Measurements from ENCODE around the gene DTNBP1.

Gene DTNBP1, protein sequence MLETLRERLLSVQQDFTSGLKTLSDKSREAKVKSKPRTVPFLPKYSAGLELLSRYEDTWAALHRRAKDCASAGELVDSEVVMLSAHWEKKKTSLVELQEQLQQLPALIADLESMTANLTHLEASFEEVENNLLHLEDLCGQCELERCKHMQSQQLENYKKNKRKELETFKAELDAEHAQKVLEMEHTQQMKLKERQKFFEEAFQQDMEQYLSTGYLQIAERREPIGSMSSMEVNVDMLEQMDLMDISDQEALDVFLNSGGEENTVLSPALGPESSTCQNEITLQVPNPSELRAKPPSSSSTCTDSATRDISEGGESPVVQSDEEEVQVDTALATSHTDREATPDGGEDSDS

DNA sequence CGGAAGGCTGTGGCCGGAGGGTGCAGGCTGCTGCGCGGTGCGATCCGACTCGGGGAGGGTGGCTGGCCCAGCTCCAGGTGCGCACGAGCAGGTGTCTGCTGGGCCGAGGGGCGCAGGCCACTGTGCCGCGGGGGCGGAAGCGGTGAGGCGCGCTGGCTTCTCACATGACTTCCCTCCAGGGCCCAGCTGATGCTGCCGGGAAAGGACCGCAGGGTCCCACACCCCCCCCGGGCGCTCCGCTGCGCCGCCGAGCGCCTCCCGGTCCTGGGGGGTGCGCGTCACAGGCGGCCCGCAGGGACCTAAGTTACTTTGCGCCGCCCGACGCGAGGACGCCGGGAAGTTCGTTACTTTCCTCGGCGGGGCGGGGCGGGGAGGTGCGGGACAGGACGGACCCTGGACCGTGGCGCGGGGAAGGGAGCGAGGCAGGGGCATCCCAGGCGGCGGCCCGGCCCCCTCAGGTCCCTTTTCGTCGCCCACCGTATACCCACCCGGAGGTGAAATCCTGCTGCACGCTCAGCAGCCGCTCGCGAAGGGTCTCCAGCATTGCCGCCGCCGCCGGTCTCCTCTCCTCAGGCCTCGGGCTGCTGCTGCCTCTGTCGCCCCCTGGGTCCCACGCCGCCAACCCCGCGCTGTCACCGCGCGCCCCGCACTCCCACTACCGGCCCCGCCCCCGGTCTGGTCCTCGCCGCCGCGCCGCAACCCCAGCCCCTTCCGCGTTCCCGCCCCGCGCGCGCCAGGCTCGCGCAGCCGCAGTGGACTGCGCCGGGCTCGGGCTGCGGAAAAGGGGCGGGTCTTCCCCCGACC is at the start of gene DTNBP1:
DTNBP1 (minus strand) TSS at position 703 of the 804 bp plus-strand sequence; CDS start at position 544, 159 bp downstream.
- peak; percentile 82 to 84 for DNase-seq

DNA sequence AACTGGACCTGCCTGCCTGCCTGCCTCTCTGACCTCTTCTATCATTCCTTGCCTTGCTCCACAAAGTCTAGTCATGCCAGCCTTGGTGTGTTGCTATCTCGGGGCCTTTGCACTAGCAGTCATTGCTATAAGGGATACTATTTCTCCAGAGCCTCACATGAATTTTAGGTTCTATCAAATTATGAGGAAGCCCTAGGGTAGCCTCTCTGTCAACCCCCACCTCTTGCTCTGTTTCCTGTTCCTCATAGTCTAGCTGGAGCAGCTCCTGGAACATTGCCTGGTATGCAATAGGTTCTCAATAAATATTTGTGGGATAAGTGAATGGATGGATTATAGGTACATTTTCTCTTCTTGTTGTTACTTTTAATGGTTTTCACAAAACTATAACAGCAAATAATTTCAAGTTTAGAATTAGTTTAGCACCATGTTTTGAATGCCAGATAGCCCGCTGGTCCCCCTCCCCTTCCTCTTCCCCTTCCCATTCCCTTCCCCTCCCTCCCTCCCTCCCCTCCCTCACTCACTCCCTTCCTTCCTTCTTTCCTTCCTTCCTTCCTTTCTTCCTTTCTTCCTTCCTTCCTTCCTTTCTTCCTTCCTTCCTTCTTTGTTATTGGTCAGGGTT is 46.9 kb upstream of the DTNBP1 start:
- no peak for DNase-seq

DNA sequence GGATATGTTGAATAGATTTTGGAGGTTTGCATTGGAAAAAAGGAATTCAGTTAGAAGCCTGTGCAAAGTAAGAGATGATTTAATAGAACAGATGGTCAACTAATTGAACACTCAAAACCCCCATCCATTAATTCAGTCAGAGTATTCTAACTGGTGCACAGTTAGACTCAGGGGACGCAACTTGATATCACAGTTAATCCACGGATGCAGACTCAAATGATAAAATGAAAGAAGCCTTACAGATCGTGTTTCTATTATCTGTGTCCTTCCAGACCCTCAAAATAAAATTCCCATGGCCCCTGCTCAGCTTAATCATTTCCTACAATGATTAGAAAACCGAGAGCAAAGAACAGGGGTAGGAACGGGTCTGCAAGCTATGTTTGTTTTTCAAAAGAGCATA is 45.4 kb upstream of the DTNBP1 start:
- no peak for DNase-seq

DNA sequence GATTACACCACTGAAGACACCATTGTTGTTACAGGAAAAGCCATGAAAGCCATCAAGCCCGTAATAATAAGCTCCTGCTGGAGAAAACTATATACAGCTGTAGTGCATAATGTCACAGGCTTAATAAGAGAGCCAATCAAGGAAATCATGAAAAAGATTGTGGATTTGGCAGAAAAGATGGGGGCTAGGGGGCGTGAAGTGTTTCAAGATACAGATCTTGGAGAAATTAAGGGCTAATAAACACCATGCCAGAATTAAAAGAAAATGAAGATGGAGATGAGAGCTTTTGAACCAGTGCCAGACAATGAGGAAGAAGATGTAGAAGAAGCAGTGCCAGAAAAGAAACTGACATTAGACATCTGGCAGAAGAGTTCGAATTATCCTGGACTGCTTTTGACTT is 43.2 kb upstream of the DTNBP1 start:
- DNase-seq, result no peak

DNA sequence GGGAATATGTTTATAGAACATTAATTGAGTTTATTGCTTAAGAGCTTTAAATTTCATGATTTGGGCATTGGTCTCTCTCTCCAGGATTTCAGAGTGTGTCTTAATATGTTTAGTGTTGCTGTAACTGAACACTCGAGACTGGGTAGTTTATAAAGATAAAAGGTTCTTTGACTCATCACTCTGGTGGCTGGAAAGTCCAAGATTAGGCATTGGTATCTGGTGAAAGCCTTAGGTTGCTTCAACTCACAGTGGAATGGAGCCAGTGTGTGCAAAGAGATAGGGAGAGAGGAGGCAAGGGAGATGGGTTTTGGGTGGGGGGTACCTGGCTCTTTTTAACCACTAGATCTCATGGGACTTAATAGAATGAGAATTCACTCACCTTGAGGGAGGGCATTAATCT is 35.6 kb upstream of the DTNBP1 start:
- DNase-seq, result no peak

DNA sequence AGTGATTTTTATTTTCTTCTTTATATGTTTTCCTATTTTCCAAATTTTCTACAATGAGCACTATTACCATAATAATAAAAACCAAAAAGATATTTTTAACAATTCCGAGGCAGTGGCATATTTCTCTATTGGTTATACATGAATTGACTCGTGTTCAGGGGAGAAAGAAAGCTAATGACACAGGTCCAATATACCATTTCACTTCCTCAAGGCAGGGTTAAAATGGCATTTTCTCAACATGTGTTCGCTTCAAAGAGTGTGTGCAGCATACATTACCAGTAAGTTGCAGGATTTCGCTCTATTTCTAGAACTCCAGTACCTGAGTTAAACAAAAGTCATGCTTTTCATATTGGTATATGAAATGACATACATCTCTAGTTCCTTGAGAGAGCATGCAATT is 35.1 kb upstream of the DTNBP1 start:
- DNase-seq, result no peak

DNA sequence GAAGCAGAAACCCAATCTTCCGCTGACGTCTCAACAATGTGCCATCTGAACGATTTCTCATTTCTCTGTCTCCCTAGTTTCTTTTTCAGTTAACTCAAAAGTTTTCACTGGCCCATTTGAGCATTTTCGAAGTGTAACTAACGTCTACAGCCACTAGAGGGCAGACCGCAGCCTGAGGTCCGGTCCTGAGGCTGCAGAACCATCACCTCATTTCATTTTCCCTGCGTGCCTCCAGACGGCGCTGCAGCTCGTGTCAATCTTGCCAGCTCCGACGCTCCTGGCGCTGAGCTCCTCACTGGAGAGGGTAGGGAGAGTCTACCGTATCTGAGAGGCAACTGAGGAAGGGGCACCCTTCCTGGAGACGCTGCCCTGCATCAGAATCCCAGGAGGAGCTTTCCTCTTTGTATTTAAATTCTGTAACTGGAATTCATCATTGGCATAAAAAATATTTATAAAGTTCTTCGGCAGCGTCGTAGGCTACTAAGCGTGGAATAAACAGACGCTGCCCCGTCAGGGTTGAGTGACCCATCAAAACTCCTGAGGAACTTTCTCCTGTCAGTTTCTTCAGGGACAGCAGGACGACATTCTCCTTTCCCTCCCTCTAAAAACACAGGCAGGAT is 28.5 kb upstream of the DTNBP1 start:
- peak; percentile 74 to 77 for DNase-seq

DNA sequence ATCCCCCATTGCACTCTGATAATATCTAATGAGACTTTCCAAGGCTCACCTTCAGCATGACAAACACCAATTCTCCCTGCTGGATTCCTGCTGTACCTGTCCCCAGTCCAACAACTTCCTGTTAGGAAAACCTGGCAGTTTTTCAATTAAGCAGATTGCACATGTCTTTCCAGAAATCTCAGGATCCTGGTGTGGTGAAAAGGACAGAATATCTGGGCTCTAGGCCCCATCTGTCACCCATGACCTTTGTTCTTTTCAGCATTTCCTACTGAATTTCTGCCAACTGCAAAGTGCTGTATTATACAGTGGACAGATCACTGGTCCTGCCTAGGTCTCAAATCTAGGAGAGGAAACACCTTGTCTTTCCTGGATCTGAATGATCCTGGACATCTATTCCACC is 27.7 kb upstream of the DTNBP1 start:
- no peak for DNase-seq

DNA sequence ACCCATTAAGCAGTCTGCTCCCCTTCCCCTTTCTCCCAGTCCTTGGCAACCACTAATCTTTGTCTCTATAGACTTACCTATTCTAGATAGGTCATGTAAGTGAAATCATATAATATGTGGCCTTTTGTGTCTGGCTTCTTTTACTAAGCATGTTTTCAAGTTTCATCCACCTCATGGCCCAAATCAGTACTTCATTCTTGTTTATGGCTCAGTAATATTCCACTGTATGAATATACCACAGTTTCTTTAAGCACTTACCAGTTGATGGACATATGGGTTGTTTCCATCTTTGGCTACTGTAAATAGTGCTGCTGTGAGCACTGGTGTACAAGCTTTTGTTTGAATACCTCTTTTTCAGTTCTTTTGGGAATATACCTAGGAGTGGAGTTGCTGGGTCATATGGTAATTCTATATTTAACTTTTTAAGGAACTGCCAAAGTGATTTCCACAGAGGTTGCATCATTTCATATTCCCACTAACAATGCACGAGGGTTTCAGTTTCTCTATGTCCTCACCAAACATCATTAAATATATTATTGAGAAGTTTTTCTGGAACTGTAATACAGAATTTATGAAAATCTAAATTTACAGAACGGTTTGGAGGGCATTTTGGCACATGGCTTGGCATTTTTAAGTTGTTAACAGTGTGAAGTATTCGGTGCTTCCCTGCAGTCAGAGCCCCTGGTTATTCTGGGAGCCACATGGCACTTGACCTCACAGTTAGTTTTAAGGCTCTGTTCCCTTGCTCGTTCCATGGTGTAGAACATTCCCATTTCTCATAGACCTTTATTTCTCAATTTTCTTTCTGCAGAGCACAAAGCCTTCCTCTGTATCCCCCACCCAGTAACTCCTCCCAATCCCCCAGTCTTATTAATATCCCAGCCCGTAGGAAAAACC is 27.0 kb upstream of the DTNBP1 start:
- DNase-seq, result no peak

DNA sequence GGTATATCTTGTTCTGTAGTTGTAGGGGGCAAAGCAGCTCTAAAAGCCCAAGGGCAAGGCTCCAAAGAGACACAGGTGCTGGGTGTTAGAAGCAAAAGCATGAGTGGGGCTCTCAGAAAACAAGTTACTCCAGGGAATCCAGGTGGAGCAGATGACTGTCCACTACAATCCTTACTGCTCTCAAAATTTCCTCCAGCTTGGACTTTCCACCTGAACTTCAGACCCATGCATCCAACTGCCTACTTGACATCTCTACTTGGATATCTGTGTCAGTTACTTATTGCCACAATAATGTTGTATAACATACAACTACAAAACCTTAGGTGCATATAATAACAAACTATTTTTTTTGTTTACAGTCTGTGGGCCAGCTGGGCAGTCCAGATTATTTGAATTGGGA is 22.8 kb upstream of the DTNBP1 start:
- DNase-seq, result no peak

DNA sequence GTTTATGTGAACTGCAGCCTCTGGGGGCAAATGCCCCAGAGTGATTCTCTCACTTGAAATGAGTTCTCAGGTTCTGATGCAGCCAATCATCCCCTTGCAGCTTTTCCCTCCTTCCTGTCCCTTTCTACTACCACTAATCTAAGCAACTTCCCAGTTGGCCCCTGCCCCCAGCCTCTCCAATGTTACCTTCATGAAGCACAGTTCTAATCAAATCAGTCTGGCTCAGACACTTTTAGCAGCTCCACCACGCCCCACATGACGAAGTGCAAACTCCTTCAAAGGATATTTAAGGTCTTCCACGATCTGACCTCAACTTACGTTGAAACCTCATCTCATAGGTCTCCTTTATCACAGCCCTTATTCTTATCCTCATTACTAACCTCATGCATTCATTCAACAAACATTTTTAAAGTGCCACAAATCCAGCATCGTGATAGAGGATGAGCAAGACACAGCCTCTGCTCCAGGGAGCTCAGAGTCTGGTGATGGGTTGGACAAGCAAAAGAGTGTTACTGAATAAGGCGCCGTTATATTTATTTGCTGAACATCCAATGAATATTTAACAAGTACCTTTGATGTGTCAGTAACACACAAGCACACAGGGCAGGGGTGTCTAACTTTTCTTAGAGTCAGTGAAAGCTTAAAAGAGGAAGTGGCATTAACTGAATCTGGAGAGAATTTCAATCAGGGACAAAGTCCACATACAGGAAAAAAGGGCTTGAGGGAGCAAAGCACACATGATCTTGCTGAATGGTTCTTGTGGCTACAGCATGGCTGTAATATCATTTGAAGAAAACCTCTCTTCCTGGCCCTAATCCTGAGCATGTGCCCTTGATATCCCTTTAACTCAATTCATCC is 20.4 kb upstream of the DTNBP1 start:
- no peak for DNase-seq

DNA sequence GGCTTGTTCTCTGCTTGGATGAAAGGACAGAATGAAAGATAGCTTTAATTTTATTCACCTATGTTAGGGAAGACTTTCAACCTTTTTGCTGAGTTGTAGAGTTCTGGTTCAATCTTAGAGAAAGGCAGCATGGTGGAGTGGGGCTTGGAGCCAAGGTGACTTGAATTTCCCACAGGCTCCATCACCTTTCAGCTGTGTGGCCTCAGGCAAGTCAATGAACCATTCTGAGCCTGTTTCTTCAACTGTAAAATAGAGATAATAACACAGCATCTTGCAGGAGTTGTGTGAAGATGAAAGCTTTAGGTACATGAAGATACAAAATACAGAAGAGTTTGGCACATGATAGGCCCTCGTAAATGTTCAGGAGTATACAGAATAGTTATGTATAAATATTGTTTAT is 19.1 kb upstream of the DTNBP1 start:
- DNase-seq, result no peak

DNA sequence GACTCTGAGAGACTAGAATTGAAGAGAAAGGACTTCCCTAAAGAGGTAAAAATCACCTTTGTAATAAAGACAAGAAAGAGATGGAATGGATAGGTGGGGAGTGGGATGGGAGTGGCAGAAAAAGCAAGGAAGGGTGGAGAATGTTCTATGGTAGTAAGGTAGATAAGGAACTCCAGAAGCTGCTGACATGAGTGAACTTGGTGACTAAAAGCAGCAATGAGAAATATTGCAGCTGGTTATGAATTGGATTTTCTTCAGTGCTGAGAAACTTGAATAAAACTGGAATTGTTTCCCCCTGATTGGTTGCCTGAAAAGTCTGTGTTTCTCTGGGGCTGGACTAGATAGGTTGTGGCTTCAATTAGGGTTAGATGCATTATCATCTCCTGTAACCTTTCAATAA is 15.7 kb upstream of the DTNBP1 start:
- DNase-seq, result no peak

DNA sequence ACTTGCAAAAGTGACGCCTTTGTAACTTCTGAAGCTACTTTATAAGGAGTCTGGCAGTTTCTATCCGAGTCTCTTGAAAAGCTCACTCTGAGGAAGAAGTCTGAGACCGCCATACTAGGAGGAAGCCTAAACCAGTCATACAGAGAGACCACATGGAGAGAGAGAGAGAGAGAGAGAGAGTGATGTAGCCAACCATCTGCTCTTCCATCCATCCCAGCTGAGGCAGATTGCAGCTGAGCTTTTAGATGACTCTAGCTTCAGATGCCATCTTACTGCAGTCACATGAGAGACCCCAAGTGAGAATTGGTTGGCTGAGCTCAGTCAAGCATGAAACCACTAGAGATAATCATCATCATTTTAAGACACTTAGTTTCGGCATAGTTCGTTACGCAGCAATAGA is 15.0 kb upstream of the DTNBP1 start:
- DNase-seq, result no peak

DNA sequence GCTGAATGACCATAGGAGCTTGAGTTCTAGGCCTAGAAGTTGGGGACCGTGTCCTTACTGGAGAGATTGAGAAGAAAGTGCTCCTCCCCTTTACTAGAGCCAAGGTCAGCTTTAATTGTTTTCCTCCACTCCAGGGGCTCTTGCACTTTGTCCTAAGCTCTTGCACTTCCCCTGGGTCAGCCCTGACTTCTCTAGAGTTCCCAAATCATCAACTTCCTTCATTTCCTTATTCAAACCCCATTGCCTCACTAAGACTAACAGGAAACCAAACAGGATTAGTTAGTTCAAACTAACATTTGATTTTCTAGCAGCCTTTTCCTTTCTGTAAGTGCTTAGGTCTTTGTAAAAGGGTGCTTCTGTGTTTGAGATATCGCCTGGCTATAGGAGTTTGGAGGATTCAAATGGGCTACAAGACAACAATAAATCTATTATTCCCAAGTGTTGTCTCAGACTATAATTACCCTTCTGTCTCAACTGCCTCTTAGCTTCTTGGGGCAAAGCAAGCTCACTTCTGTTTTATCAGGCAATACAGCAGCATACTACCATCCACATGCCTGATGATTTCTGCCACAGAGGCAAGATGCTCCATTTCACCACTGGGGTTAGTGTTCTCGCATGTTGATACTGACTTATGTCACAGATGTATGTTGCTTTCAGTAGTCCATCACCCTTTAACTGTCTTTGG is 12.8 kb upstream of the DTNBP1 start:
- no peak for DNase-seq

DNA sequence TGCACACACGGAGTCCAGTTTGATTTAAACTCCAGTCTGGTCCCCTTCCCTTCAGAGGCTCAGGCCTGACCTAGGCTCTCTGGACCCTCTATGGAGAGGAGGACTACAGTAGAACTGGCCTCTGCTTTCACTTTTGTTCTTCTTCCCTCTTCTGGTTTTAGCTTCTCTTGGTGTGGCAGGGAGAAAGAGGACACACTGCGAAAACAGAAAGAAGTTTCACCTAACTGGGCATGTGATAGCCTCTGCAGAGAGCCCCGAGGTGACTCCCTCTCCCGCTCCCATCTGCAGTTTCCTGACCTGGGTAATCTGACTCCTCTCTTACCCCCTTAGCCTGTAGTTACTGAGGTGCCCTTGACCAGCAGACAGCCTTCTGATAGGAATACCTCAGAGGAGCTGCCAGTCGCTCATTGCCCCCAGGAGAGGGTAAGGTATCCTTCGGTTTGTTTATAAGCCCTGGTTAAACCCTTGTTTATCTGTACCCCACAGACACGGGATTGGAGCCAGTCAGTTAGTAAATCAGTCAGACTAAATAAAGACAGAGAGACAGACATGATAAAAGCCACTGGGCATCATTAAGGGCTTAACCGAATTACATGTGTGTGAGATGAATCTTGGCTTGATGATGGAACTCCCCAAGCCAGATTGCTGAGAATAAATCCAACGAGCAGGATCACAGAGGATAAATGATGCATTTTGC is 12.0 kb upstream of the DTNBP1 start:
- DNase-seq, result no peak

DNA sequence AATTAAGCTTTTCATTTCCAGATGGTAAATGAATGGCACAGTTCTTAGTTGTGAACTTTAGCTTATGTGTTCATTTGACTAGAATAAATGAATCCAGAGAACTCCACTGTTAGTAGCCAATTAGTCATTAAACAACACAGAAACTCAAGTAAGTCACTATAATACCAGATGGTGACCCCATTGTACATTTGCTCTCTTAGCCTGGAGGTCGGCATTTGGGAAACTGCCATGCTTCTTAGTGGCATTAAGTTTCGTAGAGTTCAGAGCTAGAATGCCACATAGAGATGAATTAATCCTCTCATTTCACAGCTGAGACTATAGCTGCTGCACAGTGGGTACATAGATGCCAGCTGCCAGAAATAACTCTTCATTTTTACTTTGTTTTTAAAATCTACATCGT is 10.8 kb upstream of the DTNBP1 start:
- DNase-seq, result no peak

DNA sequence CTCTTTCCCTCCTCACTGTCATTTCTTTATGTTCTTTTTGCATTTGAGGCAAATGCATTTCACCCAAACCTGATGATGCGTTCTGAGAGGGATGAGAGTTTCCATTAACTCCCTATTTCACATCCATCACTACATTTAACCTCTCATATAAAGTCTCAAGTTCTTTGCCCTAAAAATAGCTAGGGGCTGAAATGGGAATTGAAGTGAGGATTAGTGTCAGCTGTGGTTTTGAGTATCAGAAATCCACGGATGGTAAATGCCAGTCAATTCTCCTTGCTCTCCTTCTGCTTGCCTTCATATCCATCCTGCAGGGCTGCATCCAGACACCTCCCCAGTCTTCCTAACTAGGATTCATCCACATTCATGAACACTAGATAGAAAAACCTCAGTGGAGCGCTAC is 10.0 kb upstream of the DTNBP1 start:
- DNase-seq, result no peak

DNA sequence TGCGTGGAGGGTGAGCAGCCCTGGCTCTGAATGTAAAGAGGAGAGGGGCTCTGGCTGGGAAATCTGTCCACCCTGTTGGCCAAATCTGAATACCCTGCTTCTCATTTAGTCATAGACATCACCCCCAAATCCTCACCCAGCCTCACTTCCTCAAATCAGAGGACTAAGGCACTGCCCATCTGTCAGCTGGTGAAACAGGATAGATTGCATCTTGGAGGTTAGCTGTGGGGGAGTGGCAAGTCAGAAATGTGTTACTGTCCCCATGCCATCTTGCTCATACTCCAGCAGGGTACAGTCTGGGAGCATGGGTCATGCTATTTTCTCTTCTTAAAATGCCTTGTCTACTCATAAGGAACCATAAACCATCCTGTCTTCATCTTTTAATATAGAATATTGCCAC is 9.5 kb upstream of the DTNBP1 start:
- DNase-seq, result no peak

DNA sequence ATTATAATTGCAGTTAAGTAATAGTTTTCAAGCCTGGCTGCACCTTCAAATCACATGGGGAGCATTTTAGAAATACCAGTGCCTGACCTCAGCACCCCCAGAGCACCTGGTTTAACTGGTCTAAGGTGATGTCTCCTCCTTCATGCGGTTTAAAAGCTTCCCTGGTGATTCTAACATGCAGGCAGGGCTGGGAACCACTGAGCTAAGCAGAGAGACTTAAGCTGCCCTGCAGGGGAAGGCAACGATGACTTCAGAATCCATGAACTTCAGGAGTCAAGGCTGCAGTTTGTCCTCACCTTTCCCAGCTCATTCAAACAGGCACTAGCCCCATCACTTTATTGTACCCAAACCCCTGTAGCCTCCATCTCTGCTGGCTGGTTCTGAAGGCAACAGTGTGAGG is 6.1 kb upstream of the DTNBP1 start:
- DNase-seq, result no peak
